OCI-LY3 (cell line): ENCODE data around the gene CHST12.
"Not testable (repeated sequence)": the region's sequence is repeated elsewhere in the genome, so short reads cannot be mapped to it uniquely, and the experiment has no call there.

Experiments
- H2AFZ ChIP-seq: fragments of 200-600, 300-600 bp; shearing (Covaris generic); 2 replicates; pipeline ENCODE4 v1.6.0; 2014; ENCODE audit warnings: antibody characterized with exemption, low read depth, low read length
- H3K27ac ChIP-seq: fragments of 200-600, 300-600 bp; sonication (generic); 2 replicates; pipeline ENCODE4 v1.5.1; 2014; ENCODE audit warnings: mild to moderate bottlenecking, low read length, moderate library complexity, mixed read lengths
- H3K27me3 ChIP-seq: fragments of 200-600, 300-600 bp; sonication (generic); 2 replicates; pipeline ENCODE4 v1.6.1; 2014; ENCODE audit warnings: low read depth, low read length, mixed read lengths
- H3K36me3 ChIP-seq: fragments of 200-600, 300-600 bp; sonication (generic); replicated peaks from 2 replicates; pipeline ENCODE3; 2014; ENCODE audit warnings: low read depth, low read length, mixed read lengths
- H3K4me1 ChIP-seq: fragments of 300-600, 200-600 bp; sonication (generic); 2 replicates; pipeline ENCODE4 v1.6.1; 2014; ENCODE audit warnings: low read length, mixed read lengths
- H3K4me2 ChIP-seq: fragments of 200-600, 300-600 bp; sonication (generic); 2 replicates; pipeline ENCODE4 v1.6.1; 2014; ENCODE audit warnings: low read length, mixed read lengths
- H3K4me3 ChIP-seq: fragments of 300-600, 200-600 bp; sonication (generic); 2 replicates; pipeline ENCODE4 v1.5.1; 2014; ENCODE audit warnings: antibody characterized with exemption, mild to moderate bottlenecking, low read length, moderate library complexity
- H3K79me2 ChIP-seq: fragments of 300-600, 200-600 bp; shearing (Covaris generic); 2 replicates; pipeline ENCODE4 v1.6.1; 2014; ENCODE audit warnings: mild to moderate bottlenecking, low read length, mixed read lengths
- H3K9ac ChIP-seq: fragments of 300-600, 200-600 bp; shearing (Covaris generic); 2 replicates; pipeline ENCODE4 v1.6.0; 2014; ENCODE audit warnings: mild to moderate bottlenecking, low read length, moderate library complexity
- H3K9me3 ChIP-seq: fragments of 200-600, 300-600 bp; shearing (Covaris generic); 2 replicates; pipeline ENCODE4 v1.6.1; 2014; ENCODE audit warnings: low read length, mixed read lengths; ENCODE audit not compliant: insufficient read depth
- H4K20me1 ChIP-seq: fragments of 200-600, 300-600 bp; sonication (generic); 2 replicates; pipeline ENCODE4 v1.6.1; 2016; ENCODE audit warnings: low read length, mixed read lengths; ENCODE audit not compliant: insufficient read depth
- CTCF ChIP-seq: fragments of 200-600, 300-600 bp; sonication (generic); IDR thresholded peaks from 2 replicates; pipeline ENCODE4 v1.5.1; 2014; ENCODE audit warnings: antibody characterized with exemption, low read length, low read depth
- EZH2phosphoT487 ChIP-seq: fragments of 200-600 bp; shearing (Covaris generic); IDR thresholded peaks from 2 replicates; pipeline ENCODE4 v1.6.1; 2018; ENCODE audit warnings: antibody characterized with exemption, mixed run types, low read depth

The CHST12 gene

DNA sequence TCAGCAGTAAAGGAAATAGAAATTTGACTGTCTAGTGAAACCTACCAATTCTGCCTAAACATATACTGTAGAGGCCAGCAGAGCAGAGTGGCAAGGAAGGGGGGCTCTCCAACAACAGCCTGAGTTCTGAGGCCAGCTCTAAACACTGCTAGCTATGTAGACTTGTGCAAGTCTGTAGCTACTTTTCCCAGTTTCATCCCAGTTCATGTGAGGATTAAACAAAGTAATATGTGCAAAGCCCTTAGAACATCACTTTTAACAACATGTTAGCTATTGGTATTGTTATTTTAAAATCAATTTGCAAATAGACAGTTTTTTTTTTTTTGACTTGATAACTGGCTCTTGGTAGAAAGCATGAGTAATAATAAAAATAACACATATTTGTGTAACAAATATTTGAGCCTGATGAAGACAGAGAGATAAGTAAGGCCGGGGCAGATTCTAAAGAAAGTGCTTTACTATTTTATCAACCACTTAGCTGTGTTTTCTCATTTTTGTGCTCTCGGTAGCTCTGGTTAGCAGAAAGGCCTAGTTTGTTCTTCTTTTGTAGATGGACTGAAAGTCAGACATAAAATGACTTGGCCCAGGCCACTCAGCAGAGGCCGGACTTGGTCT, 9.3 kb downstream of the CHST12 start:
- Histone ChIP-seq H3K79me2 (no peaks in the 10 kb centered on the region), H3K27me3 (no peaks in the 10 kb centered on the region), H3K4me1 (no peaks in the 10 kb centered on the region), H3K27ac (no peak overlapping the region), H3K9me3 (no peaks in the 10 kb centered on the region), H2AFZ (no peak overlapping the region), H3K9ac (no peak overlapping the region), H4K20me1 (no peaks in the 10 kb centered on the region), H3K4me2 (no peak overlapping the region), H3K36me3 (no peaks in the 10 kb centered on the region), H3K4me3 (no peak overlapping the region)
- TF ChIP-seq CTCF (no peak), EZH2phosphoT487 (no peak)

DNA sequence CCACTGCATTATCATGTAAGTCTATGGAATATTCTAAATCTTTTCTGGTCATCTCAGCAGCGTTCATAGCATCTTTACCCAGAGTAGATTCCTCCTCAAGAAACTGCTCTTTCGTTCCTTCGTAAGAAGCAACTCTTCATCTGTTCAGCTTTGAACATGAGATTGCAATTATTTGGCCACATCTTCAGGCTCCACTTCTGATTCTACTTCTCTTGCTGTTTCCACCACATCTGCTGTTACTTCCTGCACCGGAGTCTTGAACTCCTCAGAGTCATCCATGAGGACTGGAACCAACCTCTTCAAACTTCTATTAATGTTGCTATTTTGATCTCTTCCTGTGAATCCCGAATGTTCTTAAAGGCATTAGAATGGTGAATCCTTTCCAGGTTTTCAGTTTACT, 12.7 kb downstream of the CHST12 start:
- Histone ChIP-seq H3K9ac (no peak overlapping the region), H3K79me2 (no peaks in the 10 kb centered on the region), H3K4me3 (no peak overlapping the region), H2AFZ (no peak overlapping the region), H3K27me3 (no peaks in the 10 kb centered on the region), H3K27ac (no peak overlapping the region), H3K4me2 (no peak overlapping the region), H3K4me1 (no peaks in the 10 kb centered on the region), H3K9me3 (no peaks in the 10 kb centered on the region), H3K36me3 (no peaks in the 10 kb centered on the region), H4K20me1 (no peaks in the 10 kb centered on the region)
- no peak for TF ChIP-seq CTCF
- no peak for TF ChIP-seq EZH2phosphoT487

GRCh38 chr7:2416650-2417049, 13.2 kb downstream of the CHST12 start:
- Histone ChIP-seq H3K4me2 (no peak overlapping the region), H3K27me3 (no peaks in the 10 kb centered on the region), H3K27ac (no peak overlapping the region), H3K4me1 (no peaks in the 10 kb centered on the region), H2AFZ (no peak overlapping the region), H4K20me1 (no peaks in the 10 kb centered on the region), H3K9ac (no peak overlapping the region), H3K36me3 (no peaks in the 10 kb centered on the region), H3K9me3 (no peaks in the 10 kb centered on the region), H3K79me2 (no peaks in the 10 kb centered on the region), H3K4me3 (no peak overlapping the region)
- TF ChIP-seq EZH2phosphoT487 = no peak
- no peak for TF ChIP-seq CTCF

GRCh38 chr7:2417178-2417577, 13.8 kb downstream of the CHST12 start:
- not testable (repeated sequence) for H3K4me2 ChIP-seq, H3K27ac ChIP-seq, H4K20me1 ChIP-seq, H3K36me3 ChIP-seq, H3K4me1 ChIP-seq, H3K79me2 ChIP-seq, H3K9ac ChIP-seq, H3K9me3 ChIP-seq, H3K27me3 ChIP-seq, H3K4me3 ChIP-seq, H2AFZ ChIP-seq
